ENCODE results near the gene PRKAG2.

DNA sequence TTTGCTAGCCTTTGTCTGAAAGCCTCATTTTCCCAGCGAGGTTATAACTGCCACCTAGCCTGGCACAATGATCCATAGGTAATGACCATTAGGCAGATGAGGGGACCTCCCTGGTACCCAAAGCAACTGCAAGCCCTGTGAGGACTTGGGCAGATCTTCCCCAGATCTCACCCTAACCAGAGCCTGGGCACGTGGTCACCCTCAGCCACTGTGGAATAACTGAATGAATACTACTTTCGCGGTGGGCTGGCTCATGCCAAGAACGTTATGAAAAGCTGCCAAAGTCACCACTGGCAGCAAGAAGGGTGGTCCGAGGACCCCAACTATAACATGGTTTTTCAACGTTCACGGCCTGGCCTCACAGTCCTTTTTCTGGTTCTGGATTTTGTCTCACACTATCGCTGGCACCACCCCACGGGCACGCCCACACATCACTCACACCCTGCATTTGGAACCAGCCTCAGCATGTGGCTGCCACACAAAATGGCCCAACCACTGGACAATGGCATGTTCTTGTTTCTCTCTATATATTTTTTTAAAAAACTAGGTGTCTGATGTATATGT, 3.4 kb downstream of the PRKAG2 start:
- TF ChIP-seq, protein P1, sequence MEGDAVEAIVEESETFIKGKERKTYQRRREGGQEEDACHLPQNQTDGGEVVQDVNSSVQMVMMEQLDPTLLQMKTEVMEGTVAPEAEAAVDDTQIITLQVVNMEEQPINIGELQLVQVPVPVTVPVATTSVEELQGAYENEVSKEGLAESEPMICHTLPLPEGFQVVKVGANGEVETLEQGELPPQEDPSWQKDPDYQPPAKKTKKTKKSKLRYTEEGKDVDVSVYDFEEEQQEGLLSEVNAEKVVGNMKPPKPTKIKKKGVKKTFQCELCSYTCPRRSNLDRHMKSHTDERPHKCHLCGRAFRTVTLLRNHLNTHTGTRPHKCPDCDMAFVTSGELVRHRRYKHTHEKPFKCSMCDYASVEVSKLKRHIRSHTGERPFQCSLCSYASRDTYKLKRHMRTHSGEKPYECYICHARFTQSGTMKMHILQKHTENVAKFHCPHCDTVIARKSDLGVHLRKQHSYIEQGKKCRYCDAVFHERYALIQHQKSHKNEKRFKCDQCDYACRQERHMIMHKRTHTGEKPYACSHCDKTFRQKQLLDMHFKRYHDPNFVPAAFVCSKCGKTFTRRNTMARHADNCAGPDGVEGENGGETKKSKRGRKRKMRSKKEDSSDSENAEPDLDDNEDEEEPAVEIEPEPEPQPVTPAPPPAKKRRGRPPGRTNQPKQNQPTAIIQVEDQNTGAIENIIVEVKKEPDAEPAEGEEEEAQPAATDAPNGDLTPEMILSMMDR (IDR thresholded peaks at IDR 0.05 in 8 of 11, conservative IDR thresholded peaks at IDR 0.05 in 3 of 11): no peak
- no peak for TF ChIP-seq POLR2A (IDR thresholded peaks at IDR 0.05)
